NCI-H2029 (cell line): ENCODE data around the gene DNAH2.
A peak's percentile ranks its signal among the peaks of the same experiment; 100 is the strongest.

Source experiments
- DNase-seq: peaks from one replicate; lab custom pipeline; 2025; lab: John Stamatoyannopoulos, UW

The DNAH2 gene, protein sequence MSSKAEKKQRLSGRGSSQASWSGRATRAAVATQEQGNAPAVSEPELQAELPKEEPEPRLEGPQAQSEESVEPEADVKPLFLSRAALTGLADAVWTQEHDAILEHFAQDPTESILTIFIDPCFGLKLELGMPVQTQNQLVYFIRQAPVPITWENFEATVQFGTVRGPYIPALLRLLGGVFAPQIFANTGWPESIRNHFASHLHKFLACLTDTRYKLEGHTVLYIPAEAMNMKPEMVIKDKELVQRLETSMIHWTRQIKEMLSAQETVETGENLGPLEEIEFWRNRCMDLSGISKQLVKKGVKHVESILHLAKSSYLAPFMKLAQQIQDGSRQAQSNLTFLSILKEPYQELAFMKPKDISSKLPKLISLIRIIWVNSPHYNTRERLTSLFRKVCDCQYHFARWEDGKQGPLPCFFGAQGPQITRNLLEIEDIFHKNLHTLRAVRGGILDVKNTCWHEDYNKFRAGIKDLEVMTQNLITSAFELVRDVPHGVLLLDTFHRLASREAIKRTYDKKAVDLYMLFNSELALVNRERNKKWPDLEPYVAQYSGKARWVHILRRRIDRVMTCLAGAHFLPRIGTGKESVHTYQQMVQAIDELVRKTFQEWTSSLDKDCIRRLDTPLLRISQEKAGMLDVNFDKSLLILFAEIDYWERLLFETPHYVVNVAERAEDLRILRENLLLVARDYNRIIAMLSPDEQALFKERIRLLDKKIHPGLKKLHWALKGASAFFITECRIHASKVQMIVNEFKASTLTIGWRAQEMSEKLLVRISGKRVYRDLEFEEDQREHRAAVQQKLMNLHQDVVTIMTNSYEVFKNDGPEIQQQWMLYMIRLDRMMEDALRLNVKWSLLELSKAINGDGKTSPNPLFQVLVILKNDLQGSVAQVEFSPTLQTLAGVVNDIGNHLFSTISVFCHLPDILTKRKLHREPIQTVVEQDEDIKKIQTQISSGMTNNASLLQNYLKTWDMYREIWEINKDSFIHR (N-terminal part only)

GRCh38 chr17:7716901-7717755, at the start of gene DNAH2:
DNAH2 (plus strand) TSS chr17:7717744; CDS start chr17:7719735, 1,991 bp downstream.
- peak; percentile 54 for DNase-seq

DNA sequence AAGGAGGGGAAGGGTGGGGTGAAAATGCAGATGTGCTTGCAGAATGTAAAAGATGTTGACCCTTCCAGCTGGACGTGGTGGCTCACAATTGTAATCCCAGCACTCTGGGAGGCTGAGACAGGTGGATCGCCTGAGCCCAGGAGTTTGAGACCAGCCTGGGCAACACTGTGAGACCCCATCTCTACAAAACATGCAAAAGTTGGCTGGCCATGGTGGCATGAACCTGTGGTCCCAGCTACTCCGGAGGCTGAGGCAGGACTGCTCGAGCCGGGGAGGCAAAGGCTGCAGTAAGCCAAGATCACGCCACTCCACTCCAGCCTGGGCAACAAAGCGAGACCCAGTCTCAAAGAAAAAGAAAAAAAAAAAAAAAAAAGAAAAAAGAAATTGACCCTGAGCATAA, 49.1 kb upstream of the DNAH2 start:
- DNase-seq = no peak

DNA sequence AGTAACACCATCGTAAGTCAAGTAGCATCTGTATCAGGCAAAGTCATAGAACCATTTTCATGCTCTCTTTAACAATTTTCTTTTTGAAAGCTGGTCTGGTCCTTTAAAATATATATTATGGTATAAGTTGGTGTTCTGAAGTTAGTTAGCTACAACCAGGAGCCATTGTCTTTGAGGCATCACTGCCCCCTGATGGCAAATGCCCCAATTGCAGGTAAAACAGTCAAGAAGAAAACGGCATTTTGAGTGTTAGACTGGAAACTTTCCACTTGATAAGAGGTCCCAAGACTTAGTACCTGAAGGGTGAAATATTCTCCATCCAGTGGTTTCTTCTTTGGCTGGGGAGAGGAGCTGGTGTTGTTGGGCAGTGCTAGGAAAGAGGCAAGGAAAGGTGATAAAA, 44.3 kb upstream of the DNAH2 start:
- no peak for DNase-seq

GRCh38 chr17:7674934-7675333, 42.6 kb upstream of the DNAH2 start:
- DNase-seq = no peak

GRCh38 chr17:7676533-7676932, 41.0 kb upstream of the DNAH2 start:
- DNase-seq = no peak

GRCh38 chr17:7677388-7678067, 40.0 kb upstream of the DNAH2 start:
- DNase-seq = no peak

DNA sequence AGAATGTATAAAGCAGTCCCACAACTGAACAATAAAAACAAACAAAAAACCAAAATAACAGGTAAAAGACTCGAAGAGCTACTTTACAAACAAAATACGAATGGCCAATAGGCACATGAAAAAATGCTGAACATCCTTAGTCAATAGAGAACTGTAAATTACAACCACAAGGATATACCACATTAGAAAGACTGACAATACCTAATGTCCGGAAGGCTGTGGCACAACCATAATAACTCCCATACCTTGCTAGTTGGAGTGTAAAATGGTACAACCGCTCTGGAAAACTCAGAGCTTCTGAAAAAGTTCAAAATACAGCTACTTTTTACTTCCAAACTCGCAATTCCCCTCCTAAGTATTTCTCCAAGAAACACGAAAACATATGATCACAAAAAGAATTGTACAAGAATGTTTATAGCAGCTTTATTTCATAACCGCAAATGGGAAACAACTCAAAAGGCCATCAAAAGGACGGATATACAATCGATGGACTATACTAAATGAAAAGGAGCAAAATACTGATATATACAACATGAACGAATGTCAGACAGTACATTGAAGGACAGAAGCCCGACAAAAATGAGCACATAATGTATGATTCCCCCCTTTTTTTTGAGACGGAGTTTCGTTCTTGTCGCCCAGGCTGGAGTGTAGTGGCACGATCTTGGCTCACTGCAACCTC, 32.6 kb upstream of the DNAH2 start:
- DNase-seq = no peak

DNA sequence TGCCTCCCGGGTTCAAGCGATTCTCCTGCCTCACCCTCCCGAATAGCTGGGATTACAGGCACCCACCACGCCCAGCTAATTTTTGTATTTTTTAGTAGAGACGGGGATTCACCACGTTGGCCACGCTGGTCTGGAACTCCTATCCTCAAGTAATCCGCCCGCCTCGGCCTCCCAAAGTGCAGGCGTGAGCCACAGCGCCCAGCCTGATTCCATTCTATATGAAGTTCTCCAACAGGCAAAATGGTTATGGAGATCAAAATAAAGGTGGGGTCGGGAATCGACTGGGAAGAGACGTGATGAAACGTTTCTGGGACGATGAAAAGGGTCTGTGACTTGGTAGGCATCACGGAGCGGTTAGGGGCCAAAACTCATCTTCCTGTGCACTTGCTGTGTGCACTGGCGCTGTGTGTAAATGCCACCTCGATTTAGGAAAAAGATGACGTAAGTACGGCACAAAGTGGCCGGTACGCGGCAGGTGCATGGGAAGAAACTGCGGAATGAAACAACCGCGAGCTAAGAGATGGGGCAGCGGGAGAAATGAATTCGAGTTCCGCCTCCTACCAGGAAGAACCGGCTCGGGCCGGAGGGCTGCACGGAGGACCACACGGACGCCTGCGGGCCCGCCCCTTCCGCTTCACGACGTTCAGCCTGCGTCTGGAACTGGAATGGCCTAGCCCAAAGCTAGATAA, 31.9 kb upstream of the DNAH2 start:
- peak; percentile 81 for DNase-seq

DNA sequence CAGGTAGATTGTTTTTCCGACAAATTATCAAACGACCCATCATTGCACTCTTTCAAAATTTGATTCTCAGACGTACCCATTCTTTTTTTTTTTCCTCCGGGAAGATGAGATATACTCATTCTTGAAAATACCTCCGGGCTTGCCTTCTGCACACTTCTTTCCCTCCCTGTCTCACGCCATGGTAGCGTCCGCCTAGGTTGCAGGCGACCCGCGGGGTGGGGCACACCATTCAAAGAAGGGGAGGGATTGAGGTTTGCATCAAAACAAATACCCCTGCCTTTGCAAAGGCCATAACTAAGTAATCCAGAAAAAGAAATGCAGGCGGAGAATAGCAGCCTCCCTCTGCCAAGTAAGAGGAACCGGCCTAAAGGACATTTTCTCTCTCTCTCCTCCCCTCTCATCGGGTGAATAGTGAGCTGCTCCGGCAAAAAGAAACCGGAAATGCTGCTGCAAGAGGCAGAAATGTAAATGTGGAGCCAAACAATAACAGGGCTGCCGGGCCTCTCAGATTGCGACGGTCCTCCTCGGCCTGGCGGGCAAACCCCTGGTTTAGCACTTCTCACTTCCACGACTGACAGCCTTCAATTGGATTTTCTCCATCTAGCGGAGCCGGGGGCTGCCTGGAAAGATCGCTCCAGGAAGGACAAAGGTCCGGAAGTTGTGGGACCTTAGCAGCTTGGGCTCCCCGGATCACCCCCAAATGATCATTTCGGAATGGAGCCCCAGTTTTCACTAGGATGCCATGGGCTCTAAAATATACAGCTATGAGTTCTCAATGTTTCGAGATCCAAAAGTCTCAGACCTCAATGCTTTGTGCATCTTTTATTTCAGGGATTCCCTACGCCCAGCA, 31.1 kb upstream of the DNAH2 start:
- peak; percentile 58 for DNase-seq

DNA sequence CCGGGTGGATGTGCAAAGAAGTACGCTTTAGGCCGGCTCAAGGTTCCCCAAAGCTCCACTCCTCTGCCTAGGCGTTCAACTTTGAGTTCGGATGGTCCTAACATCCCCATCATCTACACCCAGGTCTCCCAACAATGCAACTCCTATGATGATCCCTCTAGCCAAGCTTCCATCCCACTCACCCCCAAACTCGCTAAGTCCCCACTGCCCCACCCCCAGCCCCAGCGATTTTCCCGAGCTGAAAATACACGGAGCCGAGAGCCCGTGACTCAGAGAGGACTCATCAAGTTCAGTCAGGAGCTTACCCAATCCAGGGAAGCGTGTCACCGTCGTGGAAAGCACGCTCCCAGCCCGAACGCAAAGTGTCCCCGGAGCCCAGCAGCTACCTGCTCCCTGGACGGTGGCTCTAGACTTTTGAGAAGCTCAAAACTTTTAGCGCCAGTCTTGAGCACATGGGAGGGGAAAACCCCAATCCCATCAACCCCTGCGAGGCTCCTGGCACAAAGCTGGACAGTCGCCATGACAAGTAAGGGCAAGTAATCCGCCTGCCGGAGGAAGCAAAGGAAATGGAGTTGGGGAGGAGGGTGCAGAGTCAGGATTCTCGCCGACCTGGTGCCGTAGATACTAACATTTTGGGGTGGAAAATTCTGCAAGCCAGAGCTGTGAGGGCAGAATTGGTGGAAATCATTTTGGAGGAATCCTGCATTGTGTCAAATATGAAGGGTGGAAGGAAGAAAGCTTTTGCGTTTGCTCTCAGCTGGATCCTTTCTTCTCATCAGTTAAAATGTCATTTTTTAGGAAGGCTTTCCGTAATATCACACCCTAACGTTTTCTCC, 30.3 kb upstream of the DNAH2 start, which contains the start of gene TP53:
Gene TP53 (minus strand): TSS at position 419 of the 836 bp plus-strand sequence. CDS start 10,896 bp downstream, outside the sequence.
- peak; percentile 71 for DNase-seq

- DNase-seq = peak; percentile 92
These were observed 29.4 kb upstream of the DNAH2 start, which contains the start of gene WRAP53 for GRCh38 chr17:7687908-7688807. WRAP53 (plus strand) TSS chr17:7688477; CDS start chr17:7688649, 172 bp downstream.

- no peak for DNase-seq
These were observed 28.7 kb upstream of the DNAH2 start for GRCh38 chr17:7688808-7689316.

- no peak for DNase-seq
These were observed 22.0 kb upstream of the DNAH2 start for GRCh38 chr17:7695586-7695985.

- DNase-seq = no peak
These were observed 19.5 kb upstream of the DNAH2 start for GRCh38 chr17:7697828-7698588.

DNA sequence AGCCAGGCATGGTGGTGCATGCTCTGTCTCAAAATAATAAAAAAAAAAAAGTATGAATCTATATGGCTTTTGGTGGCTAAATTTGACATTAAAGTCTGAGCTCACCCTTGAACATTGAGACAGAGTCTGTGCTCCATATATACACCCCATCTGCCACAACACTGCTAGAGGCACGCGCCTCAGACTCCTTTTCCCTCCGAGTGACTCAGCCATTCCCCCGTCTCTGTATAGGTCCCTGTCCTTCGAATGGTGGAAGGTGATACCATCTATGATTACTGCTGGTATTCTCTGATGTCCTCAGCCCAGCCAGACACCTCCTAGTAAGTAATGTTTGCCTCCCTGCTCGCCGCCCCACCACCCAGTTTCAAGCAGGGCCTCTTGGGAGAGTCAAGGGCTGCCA, 17.0 kb upstream of the DNAH2 start:
- no peak for DNase-seq

- DNase-seq = no peak
These were observed 15.9 kb upstream of the DNAH2 start for GRCh38 chr17:7701681-7702080.
